Astrocyte of the spinal cord (primary cell): Measurements from ENCODE around the gene SMPD3.

ENCODE experiments used
- DNase-seq: peaks from one replicate; pipeline ENCODE4 v3.0.0; 2011; ENCODE audit warnings: low read depth, low spot score
- H3K4me3 ChIP-seq: 2 replicates; pipeline ENCODE4 v1.5.1; 2011; ENCODE audit warnings: low read depth, mild to moderate bottlenecking, low read length, moderate library complexity
- CTCF ChIP-seq: IDR thresholded peaks from 2 replicates; pipeline ENCODE4 v1.5.1; 2012; ENCODE audit warnings: low read depth, mild to moderate bottlenecking, low read length, inconsistent platforms
- in situ Hi-C: cut with HindIII; loops from 2 replicates; pipeline ENCODE4 v1.10.0; 2017; ENCODE audit warnings: low sequenced_read_pairs

Gene SMPD3

GRCh38 chr16:68481636-68482035 is 33.3 kb upstream of the SMPD3 start:
- no peak overlapping the region for H3K4me3 ChIP-seq
- in situ Hi-C loops = no loop called here
- DNase-seq = no peak
- TF ChIP-seq CTCF = no peak

DNA sequence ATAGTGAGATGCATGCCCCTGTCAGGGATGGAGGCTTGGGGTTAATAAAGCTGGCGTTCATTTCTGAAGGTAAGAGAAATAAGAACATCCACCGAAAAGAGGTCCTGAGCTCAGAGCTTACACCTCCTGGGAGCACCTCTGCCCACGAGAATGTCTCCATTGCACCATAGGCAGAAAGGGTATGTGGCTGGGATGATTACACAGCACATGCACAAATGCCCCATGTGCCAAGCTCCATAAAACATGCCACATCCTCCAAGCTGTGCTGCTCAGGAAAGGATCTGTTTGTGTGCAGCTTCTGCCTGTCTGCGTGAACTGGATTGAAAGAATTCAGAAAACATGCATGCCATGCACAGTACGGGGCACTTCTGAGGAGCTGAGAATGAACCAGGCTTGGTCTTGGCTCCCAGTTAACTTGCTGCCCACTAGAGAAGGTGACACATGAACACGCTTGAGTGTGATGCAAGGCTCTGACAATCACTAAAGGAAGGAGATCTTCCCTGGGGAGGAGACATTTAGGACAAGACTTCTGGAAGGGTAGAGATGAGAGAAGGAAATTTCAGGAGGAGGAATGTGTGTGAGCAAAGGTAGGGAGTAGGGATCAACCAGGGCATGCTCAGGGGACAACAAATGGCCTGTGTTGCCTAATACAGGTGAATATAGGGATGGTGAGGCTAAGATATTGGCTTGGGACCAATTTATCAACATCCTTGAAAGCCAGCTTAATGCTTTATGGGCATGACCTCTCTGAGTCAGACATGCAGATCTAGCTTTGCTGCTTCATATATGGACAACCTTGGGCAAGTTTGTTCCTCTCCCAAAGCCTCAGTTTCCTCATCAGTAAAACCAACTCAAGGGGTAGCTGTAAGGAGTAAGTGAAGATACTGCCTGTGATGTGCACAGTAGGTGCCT is 32.0 kb upstream of the SMPD3 start:
- TF ChIP-seq CTCF = no peak
- no peak overlapping the region for H3K4me3 ChIP-seq
- DNase-seq = no peak
- in situ Hi-C loops = no loop called here

DNA sequence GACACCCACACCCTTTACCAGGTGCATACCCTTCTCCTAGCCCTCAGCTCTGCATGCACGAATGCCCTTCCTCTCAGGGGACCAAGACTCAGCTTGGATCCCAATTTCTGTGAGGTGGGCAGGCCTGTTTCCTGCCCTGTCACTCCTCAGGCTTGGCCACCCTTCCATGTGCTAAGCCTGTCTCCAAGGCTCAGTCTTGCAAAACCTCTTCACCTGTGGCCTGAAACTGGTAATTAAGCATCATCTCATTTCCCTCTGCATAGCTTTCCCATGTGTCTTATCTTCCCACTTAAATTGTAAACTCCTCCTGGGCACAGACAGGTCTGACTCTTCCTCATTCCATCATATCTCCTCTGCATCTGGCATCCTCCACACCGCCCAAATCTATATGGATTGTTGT is 31.0 kb upstream of the SMPD3 start:
- in situ Hi-C loops = no loop called here
- no peak overlapping the region for H3K4me3 ChIP-seq
- no peak for DNase-seq
- no peak for TF ChIP-seq CTCF

GRCh38 chr16:68478526-68479250 is 30.4 kb upstream of the SMPD3 start:
- in situ Hi-C loops = no loop called here
- DNase-seq = no peak
- H3K4me3 ChIP-seq = no peak overlapping the region
- no peak for TF ChIP-seq CTCF

DNA sequence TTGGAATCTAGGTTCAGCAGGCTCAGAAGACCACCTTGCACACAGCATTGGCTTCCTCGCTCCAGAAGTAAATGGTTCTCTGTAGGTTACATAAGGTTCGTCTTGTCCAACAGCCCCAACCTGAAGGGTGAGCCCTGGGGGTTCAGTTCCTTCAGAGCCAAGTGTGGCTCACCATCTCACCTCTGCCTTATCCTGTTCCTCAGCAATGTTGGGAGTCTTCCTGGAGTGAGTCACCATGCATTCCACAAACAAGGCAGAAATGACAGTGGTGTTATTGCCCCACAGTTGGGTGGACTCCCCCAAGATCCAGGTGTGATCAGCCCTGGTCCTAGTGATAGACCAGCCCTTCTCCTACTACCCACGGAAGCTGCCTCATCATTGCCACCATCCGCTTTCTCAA is 26.8 kb upstream of the SMPD3 start:
- in situ Hi-C loops = no loop called here
- no peak for TF ChIP-seq CTCF
- DNase-seq = no peak
- no peak overlapping the region for H3K4me3 ChIP-seq

DNA sequence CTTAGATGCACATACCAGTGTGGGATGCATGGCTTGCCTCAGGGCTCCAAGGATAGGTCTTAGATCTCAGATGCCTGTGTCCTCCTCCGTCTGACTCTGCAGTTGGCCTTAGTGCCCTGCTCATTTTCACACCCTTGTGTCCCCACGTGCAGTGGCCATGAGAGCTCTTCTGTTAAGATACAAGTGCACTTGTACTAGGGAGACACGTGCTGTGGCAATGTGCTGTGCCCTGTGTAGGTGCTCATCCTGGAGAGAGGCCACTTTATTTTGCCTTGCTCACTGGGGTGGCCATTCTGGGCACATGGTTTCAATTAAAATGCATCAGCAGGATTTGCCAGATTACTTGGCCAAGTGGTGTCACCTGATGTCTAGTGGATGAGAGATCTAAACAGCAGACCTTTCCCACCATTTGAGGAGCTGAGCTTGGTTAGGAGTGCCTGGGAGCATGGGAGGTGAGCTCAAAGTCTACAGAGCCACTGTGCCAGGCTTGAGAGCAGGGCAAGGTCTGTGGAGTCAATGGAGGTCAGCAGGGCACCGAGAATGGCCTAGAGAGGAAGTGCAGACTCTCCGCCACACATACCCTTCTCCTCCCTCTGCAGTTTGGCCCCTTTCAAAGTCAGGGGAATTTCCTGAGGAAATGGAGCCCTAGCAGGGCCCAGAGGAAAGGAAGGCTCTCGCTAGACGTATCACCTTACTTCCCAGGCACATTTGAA is 25.2 kb upstream of the SMPD3 start:
- in situ Hi-C loops = no loop called here
- no peak overlapping the region for H3K4me3 ChIP-seq
- no peak for DNase-seq
- no peak for TF ChIP-seq CTCF
